Measurements from ENCODE around the gene HTT. TPM values are rescaled to one million over a fixed set of nuclear protein-coding genes. Genes with fewer than 3 reads are reported as not detected.

HTT gene
- total and polyA plus RNA-seq, 2 of the 13 experiments (the other 11 are each of a cell fraction or from before 2014, with no cell fraction given): 17.5 to 19.5 TPM

- 0 out of 2 replicates have a peak, but pooled peaks have one; percentile 6 for TF ChIP-seq CBX5 (CRISPR knock-in tag; IDR thresholded peaks at IDR 0.05; ENCODE audit: borderline replicate concordance)
- TF ChIP-seq ZNF20 (CRISPR knock-in tag; IDR thresholded peaks at IDR 0.05): no peak
- TF ChIP-seq HDAC6 (IDR thresholded peaks at IDR 0.05; ENCODE audit: low read depth, low read length): no peak
- TF ChIP-seq ELF3 (CRISPR knock-in tag; IDR thresholded peaks at IDR 0.05): peak; percentile 42; the same call in 1 of the 2 replicates
- no peak for TF ChIP-seq SNAPC4 (CRISPR knock-in tag; IDR thresholded peaks at IDR 0.05)
- TF ChIP-seq TMF1 (CRISPR knock-in tag; IDR thresholded peaks at IDR 0.05; ENCODE audit: low read depth): no peak
- no peak for TF ChIP-seq GRHL1 (CRISPR knock-in tag; conservative IDR thresholded peaks at IDR 0.05)
- peak; percentile 62; the same call in 1 of the 2 replicates for TF ChIP-seq TBX2 (CRISPR knock-in tag; IDR thresholded peaks at IDR 0.05; ENCODE audit: borderline replicate concordance)
- no peak for TF ChIP-seq ZBTB49 (CRISPR knock-in tag; IDR thresholded peaks at IDR 0.05; ENCODE audit: borderline replicate concordance)
- TF ChIP-seq GATA4 (IDR thresholded peaks at IDR 0.05; ENCODE audit: borderline replicate concordance, low read depth): peak; percentile 81; the same call in 1 of the 2 replicates
- no peak for TF ChIP-seq ZNF562 (CRISPR knock-in tag; IDR thresholded peaks at IDR 0.05; ENCODE audit: borderline replicate concordance)
- peak; percentile 61; the same call in 1 of the 2 replicates for TF ChIP-seq CREB1 (IDR thresholded peaks at IDR 0.05)
- TF ChIP-seq CREB1 (CRISPR knock-in tag; IDR thresholded peaks at IDR 0.05): peak; percentile 63
- TF ChIP-seq ZNF550 (CRISPR knock-in tag; IDR thresholded peaks at IDR 0.05; ENCODE audit: borderline replicate concordance): no peak
- TF ChIP-seq LBX2 (CRISPR knock-in tag; IDR thresholded peaks at IDR 0.05; ENCODE audit: borderline replicate concordance): no peak
- TF ChIP-seq BCL6 (CRISPR knock-in tag; IDR thresholded peaks at IDR 0.05): peak; percentile 54; the same call in 1 of the 2 replicates
- TF ChIP-seq NFKBIZ (CRISPR knock-in tag; IDR thresholded peaks at IDR 0.05): no peak
- peak; percentile 37; the same call in 1 of the 2 replicates for TF ChIP-seq YEATS4 (CRISPR knock-in tag; IDR thresholded peaks at IDR 0.05; ENCODE audit: borderline replicate concordance)
These were observed 133.1 kb downstream of the HTT start (continued) for GRCh38 chr4:3207531-3208037.

Measured in HepG2 (cell line).